ENCODE results near the gene CDK2AP2.
"Not testable (repeated sequence)": the region's sequence is repeated elsewhere in the genome, so short reads cannot be mapped to it uniquely, and the experiment has no call there.

The CDK2AP2 gene

GRCh38 chr11:67523556-67524479, 15.9 kb upstream of the CDK2AP2 start:
- DNase-seq (ENCODE audit: low spot score), result no peak

- no peak for DNase-seq (ENCODE audit: low spot score)
Observed at GRCh38 chr11:67522844-67523555, 15.0 kb upstream of the CDK2AP2 start, which contains the start of gene CABP2. CABP2 (minus strand) TSS chr11:67523446; CDS start chr11:67523326, 120 bp downstream.

GRCh38 chr11:67522338-67522737, 14.4 kb upstream of the CDK2AP2 start:
- DNase-seq (ENCODE audit: low spot score), result no peak

- no peak for DNase-seq (ENCODE audit: low spot score)
Observed at GRCh38 chr11:67521924-67522323, 14.0 kb upstream of the CDK2AP2 start.

GRCh38 chr11:67520856-67521824, 13.2 kb upstream of the CDK2AP2 start:
- DNase-seq (ENCODE audit: low spot score), result no peak

- no peak for DNase-seq (ENCODE audit: low spot score)
Observed at GRCh38 chr11:67519726-67520125, 11.8 kb upstream of the CDK2AP2 start.

GRCh38 chr11:67517784-67518552, 10.0 kb upstream of the CDK2AP2 start:
- no peak for DNase-seq (ENCODE audit: low spot score)

GRCh38 chr11:67516806-67517205, 8.8 kb upstream of the CDK2AP2 start:
- DNase-seq (ENCODE audit: low spot score), result no peak

- no peak for DNase-seq (ENCODE audit: low spot score)
Observed at GRCh38 chr11:67514116-67514515, 6.2 kb upstream of the CDK2AP2 start.

- DNase-seq (ENCODE audit: low spot score), result not testable (repeated sequence)
Observed at GRCh38 chr11:67511558-67511957, 3.6 kb upstream of the CDK2AP2 start.

GRCh38 chr11:67510023-67510345, 2.0 kb upstream of the CDK2AP2 start:
- DNase-seq (ENCODE audit: low spot score), result no peak

GRCh38 chr11:67508486-67509121, 642 bp upstream of the CDK2AP2 start:
- DNase-seq (ENCODE audit: low spot score), result peak; percentile 99

GRCh38 chr11:67507242-67507863, 609 bp downstream of the CDK2AP2 start:
- DNase-seq (ENCODE audit: low spot score), result no peak

- DNase-seq (ENCODE audit: low spot score), result no peak
Observed at GRCh38 chr11:67506426-67507051, 1.4 kb downstream of the CDK2AP2 start.

GRCh38 chr11:67505605-67506396, 2.2 kb downstream of the CDK2AP2 start:
- DNase-seq (ENCODE audit: low spot score), result peak; percentile 92

- DNase-seq (ENCODE audit: low spot score), result peak; percentile 66
Observed at GRCh38 chr11:67504950-67505581, 2.9 kb downstream of the CDK2AP2 start, which contains the start of gene PITPNM1. PITPNM1 (minus strand) TSS chr11:67505363; CDS start chr11:67504180, 1,183 bp downstream.

- DNase-seq (ENCODE audit: low spot score), result peak; percentile 22
Observed at GRCh38 chr11:67504005-67504949, 3.7 kb downstream of the CDK2AP2 start.
